ENCODE data around the gene TOE1. TPM values are rescaled to one million over a fixed set of nuclear protein-coding genes. Genes with fewer than 3 reads are reported as not detected.

The TOE1 gene
- total RNA-seq, 1 experiment from 2014 or later = 31.2 TPM

DNA sequence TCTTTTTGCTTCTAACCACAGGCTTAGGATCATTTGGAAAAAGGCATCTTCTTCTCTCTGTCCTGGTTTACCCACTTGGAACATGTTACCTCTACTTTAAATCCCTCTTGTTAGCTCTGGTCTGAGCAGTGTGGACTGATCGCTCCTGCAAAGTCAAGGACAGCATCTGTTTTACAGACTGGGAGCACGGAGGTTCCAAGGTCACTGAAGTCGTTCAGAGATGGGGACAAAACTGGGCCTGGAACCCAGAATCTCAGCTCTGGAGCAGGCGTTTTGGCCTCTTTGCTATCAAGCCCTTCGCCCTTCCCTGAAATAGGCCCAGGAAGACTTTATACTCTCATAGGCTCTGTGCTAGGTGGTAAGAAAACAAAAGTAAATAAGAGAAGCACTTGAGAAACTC is 11.5 kb downstream of the TOE1 start:
- Histone ChIP-seq H3K79me2 (ENCODE audit: insufficient read depth, low read length) (no peaks in the 10 kb centered on the region), H2AFZ (ENCODE audit: low read length) (no peak overlapping the region), H3K23ac (ENCODE audit: insufficient read length, low read depth, low read length) (no peak overlapping the region), H2BK12ac (ENCODE audit: insufficient read length, low read depth, low read length) (no peak overlapping the region), H2BK20ac (ENCODE audit: low read depth, low read length, poor library complexity, severe bottlenecking) (no peak overlapping the region), H3K23me2 (ENCODE audit: insufficient read length, low read depth, low read length, poor library complexity, severe bottlenecking) (no peaks in the 10 kb centered on the region), H3K27me3 (ENCODE audit: insufficient read depth, low read length) (no peaks in the 10 kb centered on the region), H3K79me1 (ENCODE audit: insufficient read depth, low read depth, low read length, poor library complexity, severe bottlenecking) (no peaks in the 10 kb centered on the region), H3K4me2 (ENCODE audit: insufficient read depth, insufficient read length, low read length) (no peak overlapping the region), H3K4ac (ENCODE audit: low read depth, low read length) (no peak overlapping the region), H4K91ac (ENCODE audit: insufficient read length, low read depth, low read length) (no peak overlapping the region), H3T11ph (ENCODE audit: low read length) (no peak overlapping the region), H3K9me3 (ENCODE audit: control insufficient read depth, low read depth, low read length) (no peaks in the 10 kb centered on the region), H3K14ac (ENCODE audit: insufficient read depth, low read length) (no peak overlapping the region), H2BK120ac (ENCODE audit: low read depth, low read length, poor library complexity, severe bottlenecking) (no peak overlapping the region), H2BK15ac (ENCODE audit: low read depth, low read length) (no peak overlapping the region), H4K5ac (ENCODE audit: insufficient read length, low read depth, low read length) (no peak overlapping the region), H3K4me1 (ENCODE audit: insufficient read depth, low read length) (no peaks in the 10 kb centered on the region), H3K27ac (ENCODE audit: insufficient read length, low read depth, low read length) (no peak overlapping the region), H3K9ac (ENCODE audit: extremely low read depth, insufficient read length, low read length) (no peak overlapping the region), H4K20me1 (ENCODE audit: control insufficient read depth, insufficient read depth, insufficient read length) (no peaks in the 10 kb centered on the region), H2BK5ac (ENCODE audit: insufficient read length, low read length) (no peak overlapping the region), H4K8ac (replicated peaks; ENCODE audit: insufficient read length, low read depth, low read length) (no peak overlapping the region), H3K56ac (ENCODE audit: insufficient read length, low read depth, low read length) (no peak overlapping the region), H3K18ac (ENCODE audit: insufficient read length, low read depth, low read length) (no peak overlapping the region), H2AK5ac (ENCODE audit: insufficient read length, low read length) (no peak overlapping the region)
- H3K36me3 Mint-ChIP-seq (ENCODE audit: insufficient read depth in 1 of 3, low read depth in 3 of 3) = peaks cover 0 to 6% (median 0%) of the 10 kb centered on the region in 3 experiments; a peak in 2 of 7 replicates
- H3K4me1 Mint-ChIP-seq = peaks cover 4 to 6% of the 10 kb centered on the region in 2 experiments; a peak in 3 of 4 replicates
- TF ChIP-seq, protein P1, sequence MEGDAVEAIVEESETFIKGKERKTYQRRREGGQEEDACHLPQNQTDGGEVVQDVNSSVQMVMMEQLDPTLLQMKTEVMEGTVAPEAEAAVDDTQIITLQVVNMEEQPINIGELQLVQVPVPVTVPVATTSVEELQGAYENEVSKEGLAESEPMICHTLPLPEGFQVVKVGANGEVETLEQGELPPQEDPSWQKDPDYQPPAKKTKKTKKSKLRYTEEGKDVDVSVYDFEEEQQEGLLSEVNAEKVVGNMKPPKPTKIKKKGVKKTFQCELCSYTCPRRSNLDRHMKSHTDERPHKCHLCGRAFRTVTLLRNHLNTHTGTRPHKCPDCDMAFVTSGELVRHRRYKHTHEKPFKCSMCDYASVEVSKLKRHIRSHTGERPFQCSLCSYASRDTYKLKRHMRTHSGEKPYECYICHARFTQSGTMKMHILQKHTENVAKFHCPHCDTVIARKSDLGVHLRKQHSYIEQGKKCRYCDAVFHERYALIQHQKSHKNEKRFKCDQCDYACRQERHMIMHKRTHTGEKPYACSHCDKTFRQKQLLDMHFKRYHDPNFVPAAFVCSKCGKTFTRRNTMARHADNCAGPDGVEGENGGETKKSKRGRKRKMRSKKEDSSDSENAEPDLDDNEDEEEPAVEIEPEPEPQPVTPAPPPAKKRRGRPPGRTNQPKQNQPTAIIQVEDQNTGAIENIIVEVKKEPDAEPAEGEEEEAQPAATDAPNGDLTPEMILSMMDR (conservative IDR thresholded peaks at IDR 0.05) = no peak
- H3K27me3 Mint-ChIP-seq (ENCODE audit: low read depth) = no peaks in the 10 kb centered on the region
- DNase-seq = no peak
- H3K27ac Mint-ChIP-seq = no peak overlapping the region
- no peak overlapping the region for H3K4me3 Mint-ChIP-seq
- H3K9me3 Mint-ChIP-seq = no peaks in the 10 kb centered on the region
- WGBS (ENCODE audit: extremely low coverage, insufficient read length, low lambda C conversion rate) = no CpG with 5 or more reads among the region's 5 CpGs
